Activated CD8-positive, alpha-beta memory T cell treated with anti-CD3 and anti-CD28 coated beads for 36 hours (primary cell): ENCODE results near the gene SLCO1C1. TPM values are rescaled to one million over a fixed set of nuclear protein-coding genes. Genes with fewer than 3 reads are reported as not detected.
"Not testable (repeated sequence)": the region's sequence is repeated elsewhere in the genome, so short reads cannot be mapped to it uniquely, and the experiment has no call there.

ENCODE experiments used
- CTCF ChIA-PET: fragments of 350-600 bp; sonication (Branson Sonifier 250); formaldehyde crosslinking; loops from one replicate; lab custom pipeline; 2021; ENCODE audit warnings: antibody characterized with exemption; lab: Charles Lee
- POLR2A ChIA-PET: fragments of 350-600 bp; sonication (Branson Sonifier 250); formaldehyde crosslinking; loops from one replicate; lab custom pipeline; 2021; ENCODE audit warnings: antibody characterized with exemption; lab: Charles Lee
- total RNA-seq, 2 experiments: library from RNA; stranded (reverse); gene quantifications; one replicate each; pipeline ENCODE4 v1.2.3, GENCODE V29; 2021

Gene SLCO1C1
- total RNA-seq, 2 experiments from 2014 or later = not detected

DNA sequence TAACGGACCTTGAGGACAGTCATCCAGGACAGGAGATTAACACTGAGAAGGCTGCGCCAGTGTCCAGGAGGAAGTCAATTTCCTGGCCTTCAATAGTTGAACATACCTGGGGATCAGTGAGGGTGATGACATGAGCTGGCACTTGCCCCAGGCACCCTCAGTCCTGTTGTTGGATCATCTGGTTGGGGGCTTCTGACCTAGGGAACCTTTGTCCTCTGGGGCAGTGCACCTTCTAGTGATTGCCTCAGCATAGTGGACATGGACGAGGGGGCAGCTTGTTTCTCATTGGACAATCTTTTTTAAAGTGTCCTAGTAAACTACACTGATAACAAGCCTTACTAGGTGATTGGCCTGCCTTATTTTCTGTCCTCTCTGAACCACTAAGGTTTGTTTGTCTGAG is 84.8 kb downstream of the SLCO1C1 start:
- CTCF ChIA-PET, POLR2A ChIA-PET: not testable (repeated sequence)

DNA sequence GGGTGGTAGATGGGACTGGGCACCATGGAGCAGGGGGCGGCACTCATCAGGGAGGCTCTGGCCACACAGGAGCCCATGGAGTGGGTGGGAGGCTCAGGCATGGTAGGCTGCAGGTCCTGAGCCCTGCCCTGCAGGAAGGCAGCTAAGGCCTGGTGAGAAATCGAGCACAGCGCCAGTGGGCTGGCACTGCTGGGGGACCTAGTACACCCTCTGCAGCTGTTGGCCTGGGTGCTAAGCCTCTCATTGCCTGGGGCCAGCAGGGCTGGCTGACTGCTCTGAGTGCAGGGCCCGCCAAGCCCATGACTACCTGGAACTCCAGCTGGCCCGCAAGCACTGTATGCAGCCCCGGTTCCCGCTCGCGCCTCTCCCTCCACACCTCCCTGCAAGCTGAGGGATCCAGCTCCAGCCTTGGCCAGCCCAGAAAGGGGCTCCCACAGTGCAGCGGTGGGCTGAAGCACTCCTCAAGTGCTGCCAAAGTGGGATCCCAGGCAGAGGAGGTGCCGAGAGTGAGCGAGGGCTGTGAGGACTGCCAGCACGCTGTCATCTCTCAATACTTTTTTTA is 88.7 kb downstream of the SLCO1C1 start:
- CTCF ChIA-PET, POLR2A ChIA-PET: not testable (repeated sequence)

DNA sequence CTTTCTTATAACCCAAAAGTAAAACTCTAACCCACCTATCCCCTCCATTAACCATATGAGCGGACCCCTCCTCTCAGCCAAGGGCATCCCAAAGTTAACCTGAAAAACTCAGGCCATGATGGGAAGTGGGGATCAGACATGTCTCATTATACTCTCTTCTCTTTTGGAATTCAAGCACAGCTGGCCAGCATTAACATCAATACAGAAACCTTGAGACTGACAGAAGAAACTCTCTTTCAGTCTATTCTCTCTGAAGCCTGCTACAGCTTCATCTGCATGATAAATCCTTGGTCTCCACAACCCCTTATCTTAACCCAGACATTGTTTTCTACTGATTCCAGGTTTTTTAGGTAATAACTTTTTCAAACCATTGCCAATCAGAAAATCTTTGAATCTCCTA is 97.8 kb downstream of the SLCO1C1 start:
- ChIA-PET CTCF (interaction anchor here (0.6 kb wide), 2 partner anchors 38 to 76 kb away, joined by 3 read pairs; no protein-coding TSS in a partner anchor), POLR2A (no interaction called here)

DNA sequence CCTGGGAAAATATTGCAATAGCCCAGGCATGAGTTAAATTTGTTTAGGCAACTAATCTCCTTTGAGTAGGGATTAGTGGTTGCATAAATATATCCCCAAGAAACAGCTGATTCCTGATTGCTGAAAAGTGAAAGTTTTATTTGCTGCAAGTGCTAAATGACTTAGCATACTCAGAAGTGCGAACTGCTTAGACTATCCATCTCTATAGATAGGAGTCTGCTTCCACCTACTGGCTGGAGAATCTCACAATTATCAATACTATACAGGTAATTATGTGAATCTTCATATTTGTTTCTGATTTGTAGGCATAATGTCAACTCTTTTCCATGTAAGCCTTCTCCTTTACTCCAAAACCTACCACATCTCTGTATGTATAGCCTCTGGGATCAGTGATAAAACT is 103.4 kb downstream of the SLCO1C1 start:
- POLR2A ChIA-PET = no interaction called here

DNA sequence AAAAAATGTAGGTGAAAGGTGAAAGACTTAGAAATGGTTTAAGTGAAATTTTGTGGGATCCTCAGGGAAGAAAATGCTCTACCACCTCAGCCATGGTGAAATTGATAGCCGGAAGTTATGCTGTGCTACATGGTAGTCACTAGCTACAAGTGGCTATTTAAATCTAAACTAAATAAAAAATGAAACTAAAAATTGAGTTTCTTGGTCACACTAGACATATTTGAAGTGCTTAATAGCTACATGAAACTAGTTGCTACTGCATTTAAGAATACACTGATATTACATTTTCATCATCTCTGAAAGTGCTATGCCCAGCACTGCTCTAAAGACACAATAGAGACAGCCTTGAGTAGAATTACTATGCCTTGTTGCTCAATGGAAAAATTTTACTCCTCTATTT is 105.0 kb downstream of the SLCO1C1 start:
- ChIA-PET POLR2A (no interaction called here), CTCF (no interaction called here)

More for the DNA sequence above, 103.4 kb downstream of the SLCO1C1 start:
- CTCF ChIA-PET = no interaction called here

DNA sequence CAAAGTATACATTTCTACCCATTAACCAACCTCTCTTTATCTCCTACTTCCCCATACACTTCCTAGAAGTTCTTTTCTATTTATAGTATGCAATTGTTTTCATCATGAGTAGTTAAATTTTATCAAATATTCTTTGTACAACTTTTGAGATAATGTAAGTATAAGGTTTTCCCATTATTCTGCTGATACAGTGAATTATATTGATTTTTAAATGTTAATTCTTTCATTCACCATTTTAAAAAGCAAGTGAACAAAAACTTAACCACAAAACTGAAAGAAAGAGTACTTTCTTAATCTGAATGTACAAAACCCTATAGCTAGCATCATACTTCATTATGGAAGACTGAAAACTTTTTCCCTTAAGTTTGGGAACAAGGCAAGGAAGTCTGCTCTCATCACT is 105.9 kb downstream of the SLCO1C1 start:
- POLR2A ChIA-PET = no interaction called here
- CTCF ChIA-PET = no interaction called here

Other genes with a start within 250 kb of the SLCO1C1 start
- not detected for gene SLCO1B3, start 115.4 kb downstream of the SLCO1C1 start, total RNA-seq